Neural cell (in vitro differentiated cells): ENCODE data around the gene SDS. TPM values are rescaled to one million over a fixed set of nuclear protein-coding genes. Genes with fewer than 3 reads are reported as not detected.

ENCODE experiments used
- H2AFZ ChIP-seq: fragments of 200-600, 300-800 bp; sonication (generic), shearing (Covaris generic); 2 replicates; pipeline ENCODE4 v1.6.0; 2014; ENCODE audit warnings: low read depth, mild to moderate bottlenecking, antibody characterized with exemption, low read length, moderate library complexity
- H3F3A ChIP-seq: fragments of 200-600 bp; shearing (Covaris generic); 2 replicates; pipeline ENCODE4 v1.6.1; 2016; ENCODE audit warnings: mild to moderate bottlenecking, moderate library complexity, mixed read lengths, antibody characterized with exemption, low read length; ENCODE audit not compliant: insufficient read depth, poor library complexity, severe bottlenecking
- H3K27ac ChIP-seq: fragments of 200-600, 300-800 bp; sonication (generic), shearing (Covaris generic); 2 replicates; pipeline ENCODE4 v1.5.1; 2014; ENCODE audit warnings: mild to moderate bottlenecking, low read length, moderate library complexity
- H3K27me3 ChIP-seq: fragments of 300-800, 200-600 bp; sonication (generic), shearing (Covaris generic); 2 replicates; pipeline ENCODE4 v1.6.0; 2014; ENCODE audit warnings: mild to moderate bottlenecking, low read depth, low read length, moderate library complexity; ENCODE audit not compliant: insufficient read depth
- H3K36me3 ChIP-seq: fragments of 300-800, 200-600 bp; sonication (generic), shearing (Covaris generic); 2 replicates; pipeline ENCODE4 v1.5.1; 2014; ENCODE audit warnings: mild to moderate bottlenecking, antibody characterized with exemption, low read length, moderate library complexity; ENCODE audit not compliant: insufficient read depth
- H3K4me2 ChIP-seq: fragments of 300-800, 200-600 bp; sonication (generic), shearing (Covaris generic); 2 replicates; pipeline ENCODE4 v1.6.0; 2014; ENCODE audit warnings: mild to moderate bottlenecking, low read length
- H3K4me3 ChIP-seq: fragments of 300-800, 200-600 bp; sonication (generic), shearing (Covaris generic); 2 replicates; pipeline ENCODE4 v1.5.1; 2014; ENCODE audit warnings: mild to moderate bottlenecking, low read length, moderate library complexity
- H3K79me2 ChIP-seq: fragments of 200-600 bp; shearing (Covaris generic); replicated peaks from 2 replicates; pipeline ENCODE4 v1.6.0; 2014; ENCODE audit warnings: mild to moderate bottlenecking, low read length, moderate library complexity; ENCODE audit not compliant: insufficient read depth
- H3K9ac ChIP-seq: fragments of 300-800, 200-600 bp; sonication (generic), shearing (Covaris generic); 2 replicates; pipeline ENCODE4 v1.6.1; 2016; ENCODE audit warnings: mild to moderate bottlenecking, low read length, mixed read lengths
- H3K9me2 ChIP-seq: fragments of 200-600 bp; shearing (Covaris generic); 2 replicates; pipeline ENCODE4 v1.6.1; 2016; ENCODE audit warnings: mild to moderate bottlenecking, low read length, mixed read lengths; ENCODE audit not compliant: insufficient read depth
- H3K9me3 ChIP-seq: fragments of 200-600, 300-800 bp; sonication (generic), shearing (Covaris generic); 2 replicates; pipeline ENCODE4 v1.6.1; 2016; ENCODE audit warnings: mild to moderate bottlenecking, mixed run types, low read length, moderate library complexity, mixed read lengths
- H4K20me1 ChIP-seq: fragments of 200-600 bp; shearing (Covaris generic); 2 replicates; pipeline ENCODE4 v1.6.1; 2016; ENCODE audit warnings: mild to moderate bottlenecking, mixed run types; ENCODE audit not compliant: insufficient read depth
- EP300 ChIP-seq: fragments of 450-650 bp; conservative IDR thresholded peaks from 2 replicates; pipeline ENCODE4 v1.6.1; 2014; ENCODE audit warnings: antibody characterized with exemption, mild to moderate bottlenecking, moderate library complexity; ENCODE audit not compliant: poor library complexity, severe bottlenecking
- EZH2 ChIP-seq: fragments of 200-600, 300-800 bp; shearing (Covaris generic), sonication (generic); IDR thresholded peaks from 2 replicates; pipeline ENCODE4 v1.6.1; 2014; ENCODE audit warnings: antibody characterized with exemption, low read length, borderline replicate concordance, mild to moderate bottlenecking; ENCODE audit not compliant: insufficient read depth, poor library complexity, severe bottlenecking
- MXI1 ChIP-seq: fragments of 450-650 bp; conservative IDR thresholded peaks from 2 replicates; pipeline ENCODE4 v1.6.1; 2014; ENCODE audit warnings: antibody characterized with exemption, mild to moderate bottlenecking; ENCODE audit not compliant: poor library complexity, severe bottlenecking
- POLR2AphosphoS5 ChIP-seq: IDR thresholded peaks from 2 replicates; pipeline ENCODE4 v1.6.1; 2012
- RAD21 ChIP-seq: fragments of 450-650 bp; conservative IDR thresholded peaks from 2 replicates; pipeline ENCODE4 v1.6.1; 2014; ENCODE audit warnings: antibody characterized with exemption, mild to moderate bottlenecking, moderate library complexity
- SMC3 ChIP-seq: fragments of 450-650 bp; conservative IDR thresholded peaks from 2 replicates; pipeline ENCODE4 v1.6.1; 2014; ENCODE audit warnings: antibody characterized with exemption, mild to moderate bottlenecking, moderate library complexity; ENCODE audit not compliant: poor library complexity
- TAF1 ChIP-seq: IDR thresholded peaks from 2 replicates; pipeline ENCODE4 v1.6.1; 2012; ENCODE audit warnings: low read depth
- polyA plus RNA-seq: library from polyadenylated mRNA; depleted of rRNA; stranded (reverse); fragments of >200 nt; gene quantifications from 2 replicates; pipeline ENCODE4 v1.2.3, GENCODE V29; 2014
- TF ChIP-seq, protein P1 (sequence below): IDR thresholded peaks from 2 replicates; pipeline ENCODE4 v1.6.1; 2012; ENCODE audit warnings: borderline replicate concordance
- TF ChIP-seq, protein P2 (sequence below): fragments of 450-650 bp; IDR thresholded peaks from 2 replicates; pipeline ENCODE4 v1.5.1; 2014; ENCODE audit warnings: antibody characterized with exemption, mild to moderate bottlenecking, moderate library complexity; ENCODE audit not compliant: poor library complexity, severe bottlenecking

Gene SDS
- polyA plus RNA-seq, 1 donor from 2014 or later = not detected

DNA sequence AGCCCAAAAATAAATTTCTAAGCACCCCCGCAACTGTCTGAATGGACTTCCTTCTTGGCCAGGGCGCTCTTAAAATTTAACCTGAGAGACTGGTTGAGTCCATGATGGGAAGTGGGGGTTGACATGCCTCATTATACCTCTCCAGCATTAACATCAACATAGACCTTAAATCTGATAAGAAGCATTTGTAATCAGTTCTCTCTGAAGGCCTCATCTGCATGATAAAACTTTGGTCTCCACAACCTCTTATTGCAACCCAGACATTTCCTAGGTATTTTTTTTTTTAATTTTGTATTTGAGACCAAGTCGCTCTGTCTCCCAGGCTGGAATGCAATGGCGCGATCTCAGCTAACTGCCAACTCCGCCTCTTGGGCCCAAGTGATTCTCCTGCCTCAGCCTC is 58.4 kb downstream of the SDS start:
- Histone ChIP-seq H4K20me1 (no peaks in the 10 kb centered on the region), H3K79me2 (no peaks in the 10 kb centered on the region), H3K9ac (no peak overlapping the region), H3K27ac (no peak overlapping the region), H3K4me2 (no peak overlapping the region), H3K36me3 (no peaks in the 10 kb centered on the region), H2AFZ (no peak overlapping the region), H3F3A (no peaks in the 10 kb centered on the region), H3K9me2 (no peaks in the 10 kb centered on the region), H3K4me3 (no peak overlapping the region), H3K27me3 (no peaks in the 10 kb centered on the region), H3K9me3 (no peaks in the 10 kb centered on the region)
- no peak for TF ChIP-seq TAF1
- no peak for TF ChIP-seq SMC3
- TF ChIP-seq RAD21 = no peak
- TF ChIP-seq MXI1 = no peak
- TF ChIP-seq, protein P1, sequence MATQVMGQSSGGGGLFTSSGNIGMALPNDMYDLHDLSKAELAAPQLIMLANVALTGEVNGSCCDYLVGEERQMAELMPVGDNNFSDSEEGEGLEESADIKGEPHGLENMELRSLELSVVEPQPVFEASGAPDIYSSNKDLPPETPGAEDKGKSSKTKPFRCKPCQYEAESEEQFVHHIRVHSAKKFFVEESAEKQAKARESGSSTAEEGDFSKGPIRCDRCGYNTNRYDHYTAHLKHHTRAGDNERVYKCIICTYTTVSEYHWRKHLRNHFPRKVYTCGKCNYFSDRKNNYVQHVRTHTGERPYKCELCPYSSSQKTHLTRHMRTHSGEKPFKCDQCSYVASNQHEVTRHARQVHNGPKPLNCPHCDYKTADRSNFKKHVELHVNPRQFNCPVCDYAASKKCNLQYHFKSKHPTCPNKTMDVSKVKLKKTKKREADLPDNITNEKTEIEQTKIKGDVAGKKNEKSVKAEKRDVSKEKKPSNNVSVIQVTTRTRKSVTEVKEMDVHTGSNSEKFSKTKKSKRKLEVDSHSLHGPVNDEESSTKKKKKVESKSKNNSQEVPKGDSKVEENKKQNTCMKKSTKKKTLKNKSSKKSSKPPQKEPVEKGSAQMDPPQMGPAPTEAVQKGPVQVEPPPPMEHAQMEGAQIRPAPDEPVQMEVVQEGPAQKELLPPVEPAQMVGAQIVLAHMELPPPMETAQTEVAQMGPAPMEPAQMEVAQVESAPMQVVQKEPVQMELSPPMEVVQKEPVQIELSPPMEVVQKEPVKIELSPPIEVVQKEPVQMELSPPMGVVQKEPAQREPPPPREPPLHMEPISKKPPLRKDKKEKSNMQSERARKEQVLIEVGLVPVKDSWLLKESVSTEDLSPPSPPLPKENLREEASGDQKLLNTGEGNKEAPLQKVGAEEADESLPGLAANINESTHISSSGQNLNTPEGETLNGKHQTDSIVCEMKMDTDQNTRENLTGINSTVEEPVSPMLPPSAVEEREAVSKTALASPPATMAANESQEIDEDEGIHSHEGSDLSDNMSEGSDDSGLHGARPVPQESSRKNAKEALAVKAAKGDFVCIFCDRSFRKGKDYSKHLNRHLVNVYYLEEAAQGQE = no peak
- TF ChIP-seq, protein P2, sequence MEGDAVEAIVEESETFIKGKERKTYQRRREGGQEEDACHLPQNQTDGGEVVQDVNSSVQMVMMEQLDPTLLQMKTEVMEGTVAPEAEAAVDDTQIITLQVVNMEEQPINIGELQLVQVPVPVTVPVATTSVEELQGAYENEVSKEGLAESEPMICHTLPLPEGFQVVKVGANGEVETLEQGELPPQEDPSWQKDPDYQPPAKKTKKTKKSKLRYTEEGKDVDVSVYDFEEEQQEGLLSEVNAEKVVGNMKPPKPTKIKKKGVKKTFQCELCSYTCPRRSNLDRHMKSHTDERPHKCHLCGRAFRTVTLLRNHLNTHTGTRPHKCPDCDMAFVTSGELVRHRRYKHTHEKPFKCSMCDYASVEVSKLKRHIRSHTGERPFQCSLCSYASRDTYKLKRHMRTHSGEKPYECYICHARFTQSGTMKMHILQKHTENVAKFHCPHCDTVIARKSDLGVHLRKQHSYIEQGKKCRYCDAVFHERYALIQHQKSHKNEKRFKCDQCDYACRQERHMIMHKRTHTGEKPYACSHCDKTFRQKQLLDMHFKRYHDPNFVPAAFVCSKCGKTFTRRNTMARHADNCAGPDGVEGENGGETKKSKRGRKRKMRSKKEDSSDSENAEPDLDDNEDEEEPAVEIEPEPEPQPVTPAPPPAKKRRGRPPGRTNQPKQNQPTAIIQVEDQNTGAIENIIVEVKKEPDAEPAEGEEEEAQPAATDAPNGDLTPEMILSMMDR = no peak
- no peak for TF ChIP-seq EZH2
- TF ChIP-seq EP300 = no peak
- TF ChIP-seq POLR2AphosphoS5 = no peak

Other genes starting within 250 kb of the SDS start
- 52.2 and 63.3 TPM in 2 replicates for gene DDX54, start 218.4 kb downstream of the SDS start, polyA plus RNA-seq
- gene RITA1, start 218.2 kb downstream of the SDS start, polyA plus RNA-seq = 22.8 and 23.3 TPM in 2 replicates
- 3.8 and 4.0 TPM in 2 replicates for gene TPCN1, start 182.4 kb downstream of the SDS start, polyA plus RNA-seq
- gene SLC8B1, start 68.8 kb downstream of the SDS start, polyA plus RNA-seq = 1.1 TPM in 2 replicates
- gene PLBD2, start 45.3 kb downstream of the SDS start, polyA plus RNA-seq = 4.8 and 6.7 TPM in 2 replicates
- 0.54 and 2.7 TPM in 2 replicates for gene SDSL, start 18.5 kb upstream of the SDS start, polyA plus RNA-seq
- gene LHX5, start 68.0 kb upstream of the SDS start, polyA plus RNA-seq = 2.0 and 3.8 TPM in 2 replicates